BLaER1 treated with 17β-estradiol and CSF1 and Interleukin-3, amounts not matched to agents 10 nM and 100 nM (cell line): ENCODE measurements around the gene RNF227.
A peak's percentile ranks its signal among the peaks of the same experiment; 100 is the strongest.

ENCODE experiments used
- H3K27ac ChIP-seq, 11 experiments: shearing (Covaris generic); formaldehyde crosslinking; 2 replicates each; pipeline ENCODE4 v1.8.1; 2022
- H3K27me3 ChIP-seq, 11 experiments: shearing (Covaris generic); formaldehyde crosslinking; 2 replicates each; pipeline ENCODE4 v1.8.1; 2022
- H3K36me3 ChIP-seq, 11 experiments: shearing (Covaris generic); formaldehyde crosslinking; 2 replicates each; pipeline ENCODE4 v1.8.1; 2022
- H3K4me1 ChIP-seq, 10 experiments: shearing (Covaris generic); formaldehyde crosslinking; 2 replicates each; pipeline ENCODE4 v1.8.1; 2022
- H3K4me2 ChIP-seq, 11 experiments: shearing (Covaris generic); formaldehyde crosslinking; 2 replicates each; pipeline ENCODE4 v1.8.1; 2022
- H3K4me3 ChIP-seq, 10 experiments: shearing (Covaris generic); formaldehyde crosslinking; 2 replicates each; pipeline ENCODE4 v1.8.1; 2022
- H3K9ac ChIP-seq, 11 experiments: shearing (Covaris generic); formaldehyde crosslinking; 2 replicates each; pipeline ENCODE4 v1.8.1; 2022
- H3K9me3 ChIP-seq, 11 experiments: shearing (Covaris generic); formaldehyde crosslinking; replicated peaks in 1 of 11; 2 replicates each; pipeline ENCODE4 v1.8.1; 2022
- H4K20me1 ChIP-seq, 11 experiments: shearing (Covaris generic); formaldehyde crosslinking; 2 replicates each; pipeline ENCODE4 v1.8.1; 2022
- Cebpa-rat ChIP-seq, 11 experiments: shearing (Covaris generic); IDR thresholded peaks; 2 replicates each; pipeline ENCODE4 v1.8.1; 2022

Gene RNF227

GRCh38 chr17:7903154-7904103 lies 12.7 kb downstream of the RNF227 start:
- no peak for TF ChIP-seq Cebpa-rat (IDR thresholded peaks at IDR 0.05)
- H4K20me1 ChIP-seq: peaks cover 0 to 96% (median 38%) of the 10 kb centered on the region in 11 experiments; a peak in 16 of 22 replicates
- H3K36me3 ChIP-seq: peaks cover 100% of the 10 kb centered on the region in 11 experiments
- H3K4me3 ChIP-seq: no peak overlapping the region
- H3K9ac ChIP-seq: peak overlapping the region in 2 of 11 experiments; percentile 4 to 9; a peak in 1 of 22 replicates
- peaks cover 0 to 8% (median 0%) of the 10 kb centered on the region in 10 experiments; a peak in 2 of 20 replicates for H3K4me1 ChIP-seq
- no peaks in the 10 kb centered on the region for H3K9me3 ChIP-seq
- H3K27me3 ChIP-seq: no peaks in the 10 kb centered on the region
- no peak overlapping the region for H3K4me2 ChIP-seq
- no peak overlapping the region for H3K27ac ChIP-seq

- H4K20me1 ChIP-seq: peaks cover 0 to 89% (median 52%) of the 10 kb centered on the region in 11 experiments; a peak in 15 of 22 replicates
- H3K4me3 ChIP-seq: no peak overlapping the region
- no peak overlapping the region for H3K27ac ChIP-seq
- no peak for TF ChIP-seq Cebpa-rat (IDR thresholded peaks at IDR 0.05)
- H3K27me3 ChIP-seq: no peaks in the 10 kb centered on the region
- 0 out of 22 replicates have a peak overlapping the region, but pooled peaks of 1 of the 11 experiments have one; percentile 0 for H3K4me2 ChIP-seq
- peaks cover 100% of the 10 kb centered on the region in 11 experiments for H3K36me3 ChIP-seq
- peak overlapping the region in 4 of 11 experiments; percentile 5 to 44 (median 10); a peak in 3 of 22 replicates for H3K9ac ChIP-seq
- peaks cover 0 to 12% (median 0%) of the 10 kb centered on the region in 10 experiments; a peak in 2 of 20 replicates for H3K4me1 ChIP-seq
- no peaks in the 10 kb centered on the region for H3K9me3 ChIP-seq
These were observed 18.3 kb downstream of the RNF227 start for GRCh38 chr17:7897773-7898172.

GRCh38 chr17:7897090-7897489 lies 19.0 kb downstream of the RNF227 start:
- no peak for TF ChIP-seq Cebpa-rat (IDR thresholded peaks at IDR 0.05)
- Histone ChIP-seq H3K9ac (peak overlapping the region in 7 of 11 experiments; percentile 1 to 44 (median 11); a peak in 4 of 22 replicates), H3K4me2 (0 out of 22 replicates have a peak overlapping the region, but pooled peaks of 1 of the 11 experiments have one; percentile 0), H3K27me3 (no peaks in the 10 kb centered on the region), H3K9me3 (no peaks in the 10 kb centered on the region), H3K4me1 (peaks cover 0 to 12% (median 0%) of the 10 kb centered on the region in 10 experiments; a peak in 2 of 20 replicates), H3K36me3 (peaks cover 99 to 100% (median 100%) of the 10 kb centered on the region in 11 experiments), H4K20me1 (peaks cover 0 to 90% (median 56%) of the 10 kb centered on the region in 11 experiments; a peak in 15 of 22 replicates), H3K4me3 (no peak overlapping the region), H3K27ac (no peak overlapping the region)

GRCh38 chr17:7894866-7895265 lies 21.2 kb downstream of the RNF227 start:
- H4K20me1 ChIP-seq: peaks cover 0 to 92% (median 71%) of the 10 kb centered on the region in 11 experiments; a peak in 19 of 22 replicates
- H3K27me3 ChIP-seq: no peaks in the 10 kb centered on the region
- H3K9ac ChIP-seq: peak overlapping the region in 6 of 11 experiments; percentile 0 to 38 (median 20); a peak in 5 of 22 replicates
- H3K27ac ChIP-seq: no peak overlapping the region
- no peak overlapping the region for H3K4me2 ChIP-seq
- peaks cover 99 to 100% (median 100%) of the 10 kb centered on the region in 11 experiments for H3K36me3 ChIP-seq
- no peaks in the 10 kb centered on the region for H3K9me3 ChIP-seq
- peaks cover 5 to 16% (median 7%) of the 10 kb centered on the region in 10 experiments for H3K4me1 ChIP-seq
- H3K4me3 ChIP-seq: no peak overlapping the region
- no peak for TF ChIP-seq Cebpa-rat (IDR thresholded peaks at IDR 0.05)

- no peak for TF ChIP-seq Cebpa-rat (IDR thresholded peaks at IDR 0.05)
- Histone ChIP-seq H3K36me3 (peaks cover 97 to 100% (median 99%) of the 10 kb centered on the region in 11 experiments), H3K27ac (peak overlapping the region in 3 of 11 experiments; percentile 9 to 31 (median 26); a peak in 1 of 22 replicates), H3K27me3 (no peaks in the 10 kb centered on the region), H3K4me2 (no peak overlapping the region), H3K4me1 (peaks cover 11 to 23% (median 14%) of the 10 kb centered on the region in 10 experiments), H3K4me3 (no peak overlapping the region), H3K9ac (peak overlapping the region in 9 of 11 experiments; percentile 0 to 48 (median 30); a peak in 9 of 22 replicates), H4K20me1 (peaks cover 6 to 94% (median 72%) of the 10 kb centered on the region in 11 experiments; a peak in 20 of 22 replicates), H3K9me3 (no peaks in the 10 kb centered on the region)
These were observed 21.9 kb downstream of the RNF227 start for GRCh38 chr17:7894226-7894625.

- Histone ChIP-seq H3K9ac (peak overlapping the region in 8 of 11 experiments; percentile 16 to 49 (median 38); a peak in 5 of 22 replicates), H4K20me1 (peaks cover 6 to 95% (median 72%) of the 10 kb centered on the region in 11 experiments; a peak in 20 of 22 replicates), H3K4me2 (no peak overlapping the region), H3K4me3 (no peak overlapping the region), H3K27ac (peak overlapping the region in 3 of 11 experiments; percentile 9 to 31 (median 26); a peak in 2 of 22 replicates), H3K9me3 (no peaks in the 10 kb centered on the region), H3K36me3 (peaks cover 88 to 94% (median 90%) of the 10 kb centered on the region in 11 experiments), H3K4me1 (peaks cover 20 to 32% (median 23%) of the 10 kb centered on the region in 10 experiments), H3K27me3 (no peaks in the 10 kb centered on the region)
- no peak for TF ChIP-seq Cebpa-rat (IDR thresholded peaks at IDR 0.05)
These were observed 22.8 kb downstream of the RNF227 start for GRCh38 chr17:7893187-7893880.

GRCh38 chr17:7889166-7889955 lies 26.7 kb downstream of the RNF227 start:
- Histone ChIP-seq H3K27ac (peak overlapping the region; percentile 53 to 98 (median 96); a peak in 21 of 22 replicates), H3K9me3 (no peaks in the 10 kb centered on the region), H3K27me3 (no peaks in the 10 kb centered on the region), H3K36me3 (peaks cover 48 to 55% (median 50%) of the 10 kb centered on the region in 11 experiments), H3K4me3 (peak overlapping the region; percentile 77 to 97 (median 86); a peak in 19 of 20 replicates), H3K9ac (peak overlapping the region; percentile 82 to 98 (median 94)), H3K4me2 (peak overlapping the region; percentile 95 to 100 (median 96)), H3K4me1 (peaks cover 22 to 33% (median 27%) of the 10 kb centered on the region in 10 experiments), H4K20me1 (peaks cover 6 to 67% (median 51%) of the 10 kb centered on the region in 11 experiments; a peak in 20 of 22 replicates)
- no peak for TF ChIP-seq Cebpa-rat (IDR thresholded peaks at IDR 0.05)
